Liver (tissue), 3 donors: ENCODE data around the gene TBL1Y.

Experiments used
- CTCF ChIP-seq: fragments of 150-350 bp; IDR thresholded peaks from 2 replicates; pipeline ENCODE4 v1.5.1; 2017; ENCODE audit warnings: improper control_type of control experiment, low read depth, low read length; ENCODE audit not compliant: missing input control
- EGR1 ChIP-seq, 2 donors: IDR thresholded peaks; 2 replicates each; pipeline ENCODE4 v1.6.1; 2016 to 2018; ENCODE audit warnings: antibody characterized with exemption in 2 of 2, low read depth in 2 of 2
- GABPA ChIP-seq, 2 donors: IDR thresholded peaks in 1 of 2; conservative IDR thresholded peaks in 1 of 2; 2 replicates each; pipeline ENCODE4 v1.6.1; 2016; ENCODE audit warnings: antibody characterized with exemption in 2 of 2, mild to moderate bottlenecking in 1 of 2, moderate library complexity in 1 of 2
- HNF4G ChIP-seq: IDR thresholded peaks from 2 replicates; pipeline ENCODE4 v1.6.1; 2016; ENCODE audit warnings: antibody characterized with exemption
- JUND ChIP-seq, 2 donors: IDR thresholded peaks; 2 replicates each; pipeline ENCODE4 v1.6.1; 2016; ENCODE audit warnings: antibody characterized with exemption in 2 of 2
- MAX ChIP-seq: IDR thresholded peaks from 2 replicates; pipeline ENCODE4 v1.6.1; 2016; ENCODE audit warnings: antibody characterized with exemption
- RAD21 ChIP-seq, 2 donors: IDR thresholded peaks; 2 replicates each; pipeline ENCODE4 v1.6.1; 2016; ENCODE audit warnings: antibody characterized with exemption in 2 of 2, mild to moderate bottlenecking in 2 of 2
- RXRA ChIP-seq, 2 donors: IDR thresholded peaks; 2 replicates each; pipeline ENCODE4 v1.6.1; 2017 to 2018; ENCODE audit warnings: antibody characterized with exemption in 2 of 2, mild to moderate bottlenecking in 1 of 2
- SP1 ChIP-seq: IDR thresholded peaks from 2 replicates; pipeline ENCODE4 v1.6.1; 2018; ENCODE audit warnings: antibody characterized with exemption, mild to moderate bottlenecking
- TAF1 ChIP-seq: conservative IDR thresholded peaks from 2 replicates; pipeline ENCODE4 v1.6.1; 2016; ENCODE audit warnings: antibody characterized with exemption, mild to moderate bottlenecking
- YY1 ChIP-seq: IDR thresholded peaks from 2 replicates; pipeline ENCODE4 v1.6.1; 2016; ENCODE audit warnings: antibody characterized with exemption, mild to moderate bottlenecking
- TF ChIP-seq, protein P1 (sequence below): IDR thresholded peaks from 2 replicates; pipeline ENCODE4 v1.6.1; 2016; ENCODE audit warnings: antibody characterized with exemption
- TF ChIP-seq, protein P2 (sequence below): IDR thresholded peaks from 2 replicates; pipeline ENCODE4 v1.6.1; 2016; ENCODE audit warnings: antibody characterized with exemption, mild to moderate bottlenecking
- TF ChIP-seq, protein P3 (sequence below): IDR thresholded peaks from 2 replicates; pipeline ENCODE4 v1.6.1; 2016; ENCODE audit warnings: antibody characterized with exemption
- donor health status: healthy.
- donor health status: healthy.

DNA sequence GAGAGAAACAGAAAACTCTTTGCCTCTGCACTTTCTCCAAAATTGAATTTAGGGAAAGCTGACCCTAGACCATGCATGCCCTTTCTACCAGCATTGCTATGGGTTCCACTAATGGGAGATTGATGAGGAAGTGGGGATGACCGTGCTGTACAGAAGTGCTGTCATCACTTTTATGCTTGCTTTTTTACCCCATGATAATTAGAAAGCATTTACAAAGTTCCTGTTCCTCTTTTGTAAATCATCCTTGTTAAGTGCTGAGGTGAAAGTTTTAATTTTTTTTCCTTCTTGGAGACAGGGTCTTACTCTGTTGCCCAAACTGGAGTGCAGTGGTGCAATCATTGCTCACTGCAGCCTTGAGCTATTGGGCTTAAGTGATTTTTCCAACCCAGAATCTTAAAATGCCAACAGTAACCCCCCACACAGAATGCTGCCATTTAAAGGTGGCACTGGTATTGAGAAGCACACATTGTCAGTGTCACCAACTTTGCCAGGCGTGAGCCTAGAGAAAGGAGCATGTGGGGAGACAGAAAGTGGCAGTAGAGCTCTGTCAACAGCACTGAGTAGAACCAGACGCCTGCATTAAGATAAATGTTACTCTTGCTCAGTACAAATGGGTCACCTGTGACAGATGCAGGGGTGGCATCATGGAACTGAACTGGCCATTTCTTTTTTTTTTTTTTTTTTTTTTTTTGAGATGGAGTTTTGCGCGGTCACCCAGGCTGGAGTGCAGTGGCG is 79.6 kb downstream of the TBL1Y start:
- no peak for TF ChIP-seq CTCF
- TF ChIP-seq MAX: no peak
- TF ChIP-seq, protein P1, sequence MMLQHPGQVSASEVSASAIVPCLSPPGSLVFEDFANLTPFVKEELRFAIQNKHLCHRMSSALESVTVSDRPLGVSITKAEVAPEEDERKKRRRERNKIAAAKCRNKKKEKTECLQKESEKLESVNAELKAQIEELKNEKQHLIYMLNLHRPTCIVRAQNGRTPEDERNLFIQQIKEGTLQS: no peak
- no peak for TF ChIP-seq RAD21 (IDR thresholded peaks at IDR 0.05)
- TF ChIP-seq JUND (IDR thresholded peaks at IDR 0.05): no peak
- no peak for TF ChIP-seq TAF1
- TF ChIP-seq HNF4G: no peak
- TF ChIP-seq, protein P2, sequence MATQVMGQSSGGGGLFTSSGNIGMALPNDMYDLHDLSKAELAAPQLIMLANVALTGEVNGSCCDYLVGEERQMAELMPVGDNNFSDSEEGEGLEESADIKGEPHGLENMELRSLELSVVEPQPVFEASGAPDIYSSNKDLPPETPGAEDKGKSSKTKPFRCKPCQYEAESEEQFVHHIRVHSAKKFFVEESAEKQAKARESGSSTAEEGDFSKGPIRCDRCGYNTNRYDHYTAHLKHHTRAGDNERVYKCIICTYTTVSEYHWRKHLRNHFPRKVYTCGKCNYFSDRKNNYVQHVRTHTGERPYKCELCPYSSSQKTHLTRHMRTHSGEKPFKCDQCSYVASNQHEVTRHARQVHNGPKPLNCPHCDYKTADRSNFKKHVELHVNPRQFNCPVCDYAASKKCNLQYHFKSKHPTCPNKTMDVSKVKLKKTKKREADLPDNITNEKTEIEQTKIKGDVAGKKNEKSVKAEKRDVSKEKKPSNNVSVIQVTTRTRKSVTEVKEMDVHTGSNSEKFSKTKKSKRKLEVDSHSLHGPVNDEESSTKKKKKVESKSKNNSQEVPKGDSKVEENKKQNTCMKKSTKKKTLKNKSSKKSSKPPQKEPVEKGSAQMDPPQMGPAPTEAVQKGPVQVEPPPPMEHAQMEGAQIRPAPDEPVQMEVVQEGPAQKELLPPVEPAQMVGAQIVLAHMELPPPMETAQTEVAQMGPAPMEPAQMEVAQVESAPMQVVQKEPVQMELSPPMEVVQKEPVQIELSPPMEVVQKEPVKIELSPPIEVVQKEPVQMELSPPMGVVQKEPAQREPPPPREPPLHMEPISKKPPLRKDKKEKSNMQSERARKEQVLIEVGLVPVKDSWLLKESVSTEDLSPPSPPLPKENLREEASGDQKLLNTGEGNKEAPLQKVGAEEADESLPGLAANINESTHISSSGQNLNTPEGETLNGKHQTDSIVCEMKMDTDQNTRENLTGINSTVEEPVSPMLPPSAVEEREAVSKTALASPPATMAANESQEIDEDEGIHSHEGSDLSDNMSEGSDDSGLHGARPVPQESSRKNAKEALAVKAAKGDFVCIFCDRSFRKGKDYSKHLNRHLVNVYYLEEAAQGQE: no peak
- TF ChIP-seq, protein P3, sequence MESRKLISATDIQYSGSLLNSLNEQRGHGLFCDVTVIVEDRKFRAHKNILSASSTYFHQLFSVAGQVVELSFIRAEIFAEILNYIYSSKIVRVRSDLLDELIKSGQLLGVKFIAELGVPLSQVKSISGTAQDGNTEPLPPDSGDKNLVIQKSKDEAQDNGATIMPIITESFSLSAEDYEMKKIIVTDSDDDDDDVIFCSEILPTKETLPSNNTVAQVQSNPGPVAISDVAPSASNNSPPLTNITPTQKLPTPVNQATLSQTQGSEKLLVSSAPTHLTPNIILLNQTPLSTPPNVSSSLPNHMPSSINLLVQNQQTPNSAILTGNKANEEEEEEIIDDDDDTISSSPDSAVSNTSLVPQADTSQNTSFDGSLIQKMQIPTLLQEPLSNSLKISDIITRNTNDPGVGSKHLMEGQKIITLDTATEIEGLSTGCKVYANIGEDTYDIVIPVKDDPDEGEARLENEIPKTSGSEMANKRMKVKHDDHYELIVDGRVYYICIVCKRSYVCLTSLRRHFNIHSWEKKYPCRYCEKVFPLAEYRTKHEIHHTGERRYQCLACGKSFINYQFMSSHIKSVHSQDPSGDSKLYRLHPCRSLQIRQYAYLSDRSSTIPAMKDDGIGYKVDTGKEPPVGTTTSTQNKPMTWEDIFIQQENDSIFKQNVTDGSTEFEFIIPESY: no peak
- no peak for TF ChIP-seq GABPA (IDR thresholded peaks at IDR 0.05 in 1 of 2, conservative IDR thresholded peaks at IDR 0.05 in 1 of 2)
- no peak for TF ChIP-seq EGR1 (IDR thresholded peaks at IDR 0.05; ENCODE audit: low read depth in 2 of 2)
- no peak for TF ChIP-seq SP1
- no peak for TF ChIP-seq RXRA (IDR thresholded peaks at IDR 0.05)
- TF ChIP-seq YY1: no peak
